PC-9 (cell line): ENCODE data around the gene EFHB. TPM values are rescaled to one million over a fixed set of nuclear protein-coding genes. Genes with fewer than 3 reads are reported as not detected.

Experiments
- Bru-seq: library from RNA; stranded (reverse); fragments of 400-500 nt; gene quantifications from one replicate; lab custom pipeline; 2021; lab: Mats Ljungman, UMichigan
- BruChase-seq, 2 experiments: library from RNA; stranded (reverse); fragments of 400-500 nt; gene quantifications; one replicate each; lab custom pipeline; 2021; lab: Mats Ljungman, UMichigan
- BruUV-seq: library from RNA; stranded (reverse); fragments of 400-500 nt; replicated peaks from 2 replicates; lab custom pipeline; 2021; lab: Mats Ljungman, UMichigan
- CTCF ChIA-PET: fragments of 300-600 bp; sonication (Branson Sonifier 250); formaldehyde crosslinking; loops from one replicate; lab custom pipeline; 2022; ENCODE audit warnings: antibody characterized with exemption; lab: Charles Lee
- POLR2A ChIA-PET: fragments of 300-600 bp; sonication (Branson Sonifier 250); formaldehyde crosslinking; loops from one replicate; lab custom pipeline; 2022; ENCODE audit warnings: antibody characterized with exemption; ENCODE audit not compliant: unreplicated experiment; lab: Charles Lee
- DNase-seq, 2 experiments: peaks; one replicate each; pipeline versions ENCODE4 v3.0.0 to v3.0.0-alpha.2; 2015 to 2022; ENCODE audit warnings: mixed read lengths in 1 of 2
- H2AFZ ChIP-seq: fragments of 200-600 bp; sonication (generic); 2 replicates; pipeline ENCODE4 v1.8.1; 2017; ENCODE audit warnings: antibody characterized with exemption
- H3F3A ChIP-seq: fragments of 200-600 bp; sonication (generic); 2 replicates; pipeline ENCODE4 v1.8.1; 2017; ENCODE audit warnings: antibody characterized with exemption, mild to moderate bottlenecking, low read depth; ENCODE audit not compliant: insufficient read depth
- H3K27ac ChIP-seq: fragments of 200-600 bp; sonication (generic); 2 replicates; pipeline ENCODE4 v1.6.1; 2016; ENCODE audit warnings: mixed run types
- H3K27me3 ChIP-seq: fragments of 200-600 bp; sonication (generic); 2 replicates; pipeline ENCODE4 v1.6.1; 2016; ENCODE audit warnings: low read depth, mixed run types; ENCODE audit not compliant: insufficient read depth
- H3K36me3 ChIP-seq: fragments of 200-600 bp; sonication (generic); 2 replicates; pipeline ENCODE4 v1.6.1; 2016; ENCODE audit warnings: low read depth, mixed run types
- H3K4me1 ChIP-seq: fragments of 200-600 bp; sonication (generic); replicated peaks from 2 replicates; pipeline ENCODE4 v1.6.1; 2016; ENCODE audit warnings: mixed run types; ENCODE audit not compliant: insufficient read depth
- H3K4me2 ChIP-seq: fragments of 200-600 bp; sonication (generic); 2 replicates; pipeline ENCODE4 v1.6.1; 2017; ENCODE audit warnings: mixed run types
- H3K4me3 ChIP-seq: fragments of 200-600 bp; sonication (generic); 2 replicates; pipeline ENCODE4 v1.6.1; 2016; ENCODE audit warnings: mixed run types
- H3K79me2 ChIP-seq: fragments of 200-600 bp; sonication (generic); 2 replicates; pipeline ENCODE4 v1.6.1; 2017; ENCODE audit warnings: low read depth, mixed run types
- H3K9me2 ChIP-seq: fragments of 200-600 bp; sonication (generic); 2 replicates; pipeline ENCODE4 v1.8.1; 2017; ENCODE audit warnings: mild to moderate bottlenecking; ENCODE audit not compliant: insufficient read depth
- H3K9me3 ChIP-seq: fragments of 200-600 bp; sonication (generic); 2 replicates; pipeline ENCODE4 v1.8.1; 2016; ENCODE audit warnings: low read depth; ENCODE audit not compliant: insufficient read depth
- H4K20me1 ChIP-seq: fragments of 200-600 bp; sonication (generic); 2 replicates; pipeline ENCODE4 v1.8.1; 2017; ENCODE audit not compliant: insufficient read depth
- EZH2 ChIP-seq: fragments of 200-600 bp; sonication (generic); IDR thresholded peaks from 2 replicates; pipeline ENCODE4 v1.8.0; 2017; ENCODE audit warnings: antibody characterized with exemption, low read depth
- intact Hi-C: fragments of 100-400 bp; cut with micrococcal nuclease; formaldehyde crosslinking; loops from one replicate; pipeline ENCODE4 v1.10.0; 2022; ENCODE audit not compliant: unreplicated experiment
- long read RNA-seq: library from polyadenylated mRNA; stranded (forward); transcript quantifications from one replicate; pipeline ENCODE4 v2.0.0, GENCODE V29; 2022
- total RNA-seq: library from RNA; stranded (reverse); gene quantifications from 2 replicates; pipeline ENCODE4 v1.2.3, GENCODE V29; 2021
- TF ChIP-seq, protein P1 (sequence below): fragments of 200-600 bp; sonication (generic); conservative IDR thresholded peaks from 2 replicates; pipeline ENCODE4 v1.6.1; 2017; ENCODE audit warnings: mixed run types, antibody characterized with exemption, mild to moderate bottlenecking, moderate library complexity

EFHB gene, protein sequence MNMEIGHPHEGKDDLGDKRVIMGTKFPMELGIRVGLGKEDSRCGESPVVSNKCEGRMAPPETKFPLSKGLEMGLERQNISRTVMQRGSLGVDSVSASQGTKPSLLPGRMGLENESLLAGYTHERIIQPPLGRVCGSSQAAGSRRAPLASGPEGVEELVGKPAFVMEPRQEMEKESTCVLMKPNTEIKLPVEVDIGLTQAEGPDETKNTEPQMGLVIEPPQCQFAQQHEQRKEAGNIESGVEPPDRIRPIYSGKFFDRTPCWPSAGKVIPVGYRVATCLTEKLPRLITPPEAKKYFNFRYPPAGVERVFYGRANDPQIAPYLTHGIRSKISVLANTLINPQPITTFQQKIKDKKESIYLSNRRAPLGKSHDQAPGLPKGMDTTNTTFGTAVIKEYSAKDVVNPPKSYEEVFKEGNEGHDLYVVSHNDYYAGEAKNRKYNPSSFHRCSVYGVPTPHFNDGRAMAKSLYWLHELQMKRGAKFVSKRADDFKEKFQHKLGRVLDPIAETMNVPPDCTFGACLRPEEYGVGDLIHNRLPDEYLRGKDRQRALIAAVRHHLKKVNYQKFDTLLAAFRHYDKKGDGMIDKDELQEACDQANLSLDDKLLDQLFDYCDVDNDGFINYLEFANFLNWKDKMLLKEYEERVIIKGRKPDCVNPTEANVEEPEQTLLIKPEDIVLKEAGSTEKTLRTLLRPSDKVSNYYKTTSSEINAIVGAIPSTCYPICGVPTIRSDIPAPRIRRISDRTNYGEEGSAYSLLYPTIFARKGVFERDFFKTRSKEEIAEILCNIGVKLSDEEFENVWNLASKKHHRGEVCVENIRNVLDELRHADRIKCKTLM
- total RNA-seq (1.5 and 2.8 TPM in 2 replicates), Bru-seq, nascent RNA (percentile 37 among the genes with signal in this experiment), BruChase-seq, experiment 1, labeled RNA remaining after a 2-hour chase (percentile 34 among the genes with signal in this experiment), BruChase-seq, experiment 2, labeled RNA remaining after a 6-hour chase (percentile 31 among the genes with signal in this experiment)
- long read RNA-seq, partial matches to known transcripts: 0 of 4 reads
- long read RNA-seq, other reads (novel, unspliced or antisense): 3 of 4 reads

DNA sequence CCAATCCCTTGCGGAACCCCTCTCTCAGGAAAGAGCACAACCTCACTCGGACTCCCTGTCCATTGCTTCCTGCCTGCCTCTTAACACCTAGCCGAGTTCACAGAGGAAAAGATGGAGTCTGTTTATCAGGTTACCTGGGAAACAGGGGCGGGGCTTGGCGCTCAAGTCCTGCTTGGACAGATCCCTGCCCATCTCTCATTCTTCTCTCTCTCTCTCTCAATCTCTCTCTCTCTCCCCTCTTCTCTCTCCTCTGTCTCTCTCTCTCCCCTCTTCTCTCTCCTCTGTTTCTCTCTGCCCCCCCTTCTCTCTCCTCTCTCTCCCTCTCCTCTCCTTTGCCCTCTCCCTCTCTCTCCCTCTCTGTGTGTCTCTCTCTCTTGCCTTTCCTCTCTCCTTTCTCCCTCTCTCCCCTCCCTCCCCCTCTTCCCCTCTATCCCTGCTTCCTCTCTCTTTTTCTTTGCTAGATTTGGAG, at the start of gene EFHB:
Gene EFHB, minus strand, starts transcription at position 120 of the 469 bp plus-strand sequence. CDS start 199 bp downstream, outside the sequence.
- POLR2A ChIA-PET: no interaction called here
- peaks cover 38% of the 10 kb centered on the region for H3F3A ChIP-seq
- TF ChIP-seq EZH2: no peak
- TF ChIP-seq, protein P1, sequence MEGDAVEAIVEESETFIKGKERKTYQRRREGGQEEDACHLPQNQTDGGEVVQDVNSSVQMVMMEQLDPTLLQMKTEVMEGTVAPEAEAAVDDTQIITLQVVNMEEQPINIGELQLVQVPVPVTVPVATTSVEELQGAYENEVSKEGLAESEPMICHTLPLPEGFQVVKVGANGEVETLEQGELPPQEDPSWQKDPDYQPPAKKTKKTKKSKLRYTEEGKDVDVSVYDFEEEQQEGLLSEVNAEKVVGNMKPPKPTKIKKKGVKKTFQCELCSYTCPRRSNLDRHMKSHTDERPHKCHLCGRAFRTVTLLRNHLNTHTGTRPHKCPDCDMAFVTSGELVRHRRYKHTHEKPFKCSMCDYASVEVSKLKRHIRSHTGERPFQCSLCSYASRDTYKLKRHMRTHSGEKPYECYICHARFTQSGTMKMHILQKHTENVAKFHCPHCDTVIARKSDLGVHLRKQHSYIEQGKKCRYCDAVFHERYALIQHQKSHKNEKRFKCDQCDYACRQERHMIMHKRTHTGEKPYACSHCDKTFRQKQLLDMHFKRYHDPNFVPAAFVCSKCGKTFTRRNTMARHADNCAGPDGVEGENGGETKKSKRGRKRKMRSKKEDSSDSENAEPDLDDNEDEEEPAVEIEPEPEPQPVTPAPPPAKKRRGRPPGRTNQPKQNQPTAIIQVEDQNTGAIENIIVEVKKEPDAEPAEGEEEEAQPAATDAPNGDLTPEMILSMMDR: no peak
- H4K20me1 ChIP-seq: no peaks in the 10 kb centered on the region
- no TSS peak for BruUV-seq
- H3K4me2 ChIP-seq: no peak within 1 kb of the TSS
- H3K9me3 ChIP-seq: no peaks in the 10 kb centered on the region
- H3K9me2 ChIP-seq: no peaks in the 10 kb centered on the region
- peaks cover 35% of the 10 kb centered on the region for H3K4me1 ChIP-seq
- no peaks in the 10 kb centered on the region for H3K79me2 ChIP-seq
- no peak within 1 kb of the TSS for H3K27ac ChIP-seq
- DNase-seq: peak in 1 of 2 experiments; percentile 45
- no peaks in the 10 kb centered on the region for H3K36me3 ChIP-seq
- no peak within 1 kb of the TSS for H3K4me3 ChIP-seq
- CTCF ChIA-PET: no interaction called here
- intact Hi-C loops: loop anchor here (5.0 kb wide), 1 partner anchor 47 kb away; no protein-coding TSS in a partner anchor
- no peaks in the 10 kb centered on the region for H3K27me3 ChIP-seq
- no peak within 1 kb of the TSS for H2AFZ ChIP-seq

DNA sequence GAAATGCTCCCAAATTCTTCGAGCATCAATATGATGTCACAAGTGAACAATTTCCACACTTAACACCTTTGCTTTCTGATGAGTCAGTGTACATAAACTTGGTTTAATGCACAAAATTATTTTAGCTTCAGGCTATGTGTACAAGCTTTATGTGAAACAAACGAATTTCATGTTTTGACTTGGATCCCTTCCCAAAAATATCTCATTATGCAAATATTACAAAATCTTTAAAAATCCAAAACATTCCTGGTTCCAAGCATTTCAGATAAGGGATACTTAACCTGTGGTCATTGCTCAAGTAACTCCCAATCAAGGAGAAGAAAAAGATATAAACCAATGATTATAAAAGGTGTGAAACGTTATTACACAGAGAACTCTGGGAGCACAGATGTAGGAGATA, 38.0 kb upstream of the EFHB start:
- H3K27ac ChIP-seq: peak overlapping the region; percentile 55
- peaks cover 70% of the 10 kb centered on the region for H3K79me2 ChIP-seq
- no TSS peak for BruUV-seq

More for the DNA sequence above, 38.0 kb upstream of the EFHB start:
- ChIA-PET CTCF (no interaction called here), POLR2A (interaction anchor here (0.6 kb wide), 1 partner anchor 35 kb away, joined by 4 read pairs; no protein-coding TSS in a partner anchor)
- intact Hi-C loops: loop anchor here (2.0 to 5.0 kb wide), 2 partner anchors 70 to 83 kb away; partner anchors contain the start of gene KAT2B
- Histone ChIP-seq H3K4me2 (peak overlapping the region; percentile 28), H2AFZ (no peak overlapping the region), H3K9me2 (no peaks in the 10 kb centered on the region), H4K20me1 (peaks cover 65% of the 10 kb centered on the region), H3K27me3 (no peaks in the 10 kb centered on the region), H3K4me3 (no peak overlapping the region), H3K36me3 (peaks cover 23% of the 10 kb centered on the region), H3K4me1 (peaks cover 33% of the 10 kb centered on the region), H3K9me3 (no peaks in the 10 kb centered on the region), H3F3A (peaks cover 38% of the 10 kb centered on the region)
- peak in 1 of 2 experiments; percentile 92 for DNase-seq
- TF ChIP-seq, protein P1: no peak
- no peak for TF ChIP-seq EZH2
